Measurements from ENCODE around the gene KRTAP9-7. TPM values are rescaled to one million over a fixed set of nuclear protein-coding genes. Genes with fewer than 3 reads are reported as not detected.

The KRTAP9-7 gene
- total RNA-seq, 2 donors from 2014 or later: not detected

DNA sequence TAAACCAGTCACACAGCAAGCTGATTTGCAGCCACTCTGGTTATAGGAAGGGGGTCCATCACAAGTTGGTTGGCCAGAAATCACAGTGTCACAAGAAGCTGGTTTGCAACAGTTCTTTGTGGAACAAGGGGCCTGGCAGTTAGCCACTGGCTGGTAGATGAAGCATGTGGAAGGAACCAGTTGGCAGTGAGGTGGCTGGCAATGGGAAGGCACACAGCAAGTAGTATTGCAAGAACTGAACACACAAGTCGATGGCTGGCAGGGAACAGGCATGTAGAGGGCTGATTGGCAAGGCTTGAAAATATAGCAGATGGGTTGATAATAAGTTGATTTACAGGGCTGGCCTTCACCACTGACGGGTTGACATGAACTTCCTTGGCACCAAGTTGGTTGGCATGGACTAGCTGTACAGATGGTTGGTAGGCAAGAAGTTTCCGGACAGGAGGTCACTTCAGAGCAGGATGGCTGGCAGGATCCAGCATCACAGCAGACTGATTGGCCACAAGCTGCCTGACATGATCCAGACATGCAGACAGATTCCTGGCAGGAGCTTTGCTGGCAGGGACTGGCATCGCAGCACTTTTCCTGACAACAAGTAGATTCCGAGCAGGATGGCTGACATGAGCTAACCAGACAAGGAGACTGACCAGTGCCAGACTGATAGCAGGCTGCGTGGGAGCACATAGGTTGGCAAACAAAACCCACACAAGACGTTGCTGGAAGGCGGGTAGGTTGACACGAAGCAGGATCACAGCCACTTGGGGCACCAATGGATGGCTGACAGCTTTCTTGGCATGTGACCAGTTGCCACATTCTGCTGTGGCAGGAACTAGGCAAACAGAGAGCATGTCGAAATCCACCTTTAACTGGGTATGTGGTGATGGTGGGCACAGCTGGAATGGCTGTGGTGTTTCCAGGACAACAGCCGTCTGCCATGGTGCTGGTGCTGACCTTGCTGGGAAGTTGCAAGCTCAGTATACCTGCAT is 26.7 kb downstream of the KRTAP9-7 start, which contains the start of gene KRTAP29-1:
KRTAP29-1 (minus strand) TSS at position 936 of the 986 bp plus-strand sequence; CDS start at position 936, 0 bp downstream.
- Histone ChIP-seq H3K9me3 (ENCODE audit: control insufficient read depth, low read length) (no peaks in the 10 kb centered on the region), H3K9ac (ENCODE audit: extremely low read depth, low read length, poor library complexity, severe bottlenecking) (no peak within 1 kb of the TSS), H3K36me3 (ENCODE audit: control insufficient read depth, insufficient read depth, low read length) (no peaks in the 10 kb centered on the region), H3K4me1 (ENCODE audit: control insufficient read depth, insufficient read depth, low read length) (no peaks in the 10 kb centered on the region), H3K4me3 (ENCODE audit: low read length) (no peak within 1 kb of the TSS), H3K27ac (ENCODE audit: low read depth, low read length) (no peak within 1 kb of the TSS), H3K27me3 (ENCODE audit: control insufficient read depth, insufficient read depth, low read length, poor library complexity, severe bottlenecking) (no peaks in the 10 kb centered on the region)
- peak; percentile 41 for DNase-seq
- no peak within 1 kb of the TSS for H3K27ac Mint-ChIP-seq
- TF ChIP-seq, protein P1, sequence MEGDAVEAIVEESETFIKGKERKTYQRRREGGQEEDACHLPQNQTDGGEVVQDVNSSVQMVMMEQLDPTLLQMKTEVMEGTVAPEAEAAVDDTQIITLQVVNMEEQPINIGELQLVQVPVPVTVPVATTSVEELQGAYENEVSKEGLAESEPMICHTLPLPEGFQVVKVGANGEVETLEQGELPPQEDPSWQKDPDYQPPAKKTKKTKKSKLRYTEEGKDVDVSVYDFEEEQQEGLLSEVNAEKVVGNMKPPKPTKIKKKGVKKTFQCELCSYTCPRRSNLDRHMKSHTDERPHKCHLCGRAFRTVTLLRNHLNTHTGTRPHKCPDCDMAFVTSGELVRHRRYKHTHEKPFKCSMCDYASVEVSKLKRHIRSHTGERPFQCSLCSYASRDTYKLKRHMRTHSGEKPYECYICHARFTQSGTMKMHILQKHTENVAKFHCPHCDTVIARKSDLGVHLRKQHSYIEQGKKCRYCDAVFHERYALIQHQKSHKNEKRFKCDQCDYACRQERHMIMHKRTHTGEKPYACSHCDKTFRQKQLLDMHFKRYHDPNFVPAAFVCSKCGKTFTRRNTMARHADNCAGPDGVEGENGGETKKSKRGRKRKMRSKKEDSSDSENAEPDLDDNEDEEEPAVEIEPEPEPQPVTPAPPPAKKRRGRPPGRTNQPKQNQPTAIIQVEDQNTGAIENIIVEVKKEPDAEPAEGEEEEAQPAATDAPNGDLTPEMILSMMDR (conservative IDR thresholded peaks at IDR 0.05): no peak
- 88 to 89% methylated on average over 10 to 11 of the region's 11 CpGs for WGBS, 2 experiments (ENCODE audit: insufficient coverage in 1 of 2, insufficient read length in 1 of 2)
- H3K36me3 Mint-ChIP-seq (ENCODE audit: low read depth): no peaks in the 10 kb centered on the region
- no peaks in the 10 kb centered on the region for H3K9me3 Mint-ChIP-seq
- H3K4me1 Mint-ChIP-seq: no peaks in the 10 kb centered on the region
- H3K27me3 Mint-ChIP-seq (ENCODE audit: insufficient read depth): no peaks in the 10 kb centered on the region
- H3K4me3 Mint-ChIP-seq: no peak within 1 kb of the TSS

DNA sequence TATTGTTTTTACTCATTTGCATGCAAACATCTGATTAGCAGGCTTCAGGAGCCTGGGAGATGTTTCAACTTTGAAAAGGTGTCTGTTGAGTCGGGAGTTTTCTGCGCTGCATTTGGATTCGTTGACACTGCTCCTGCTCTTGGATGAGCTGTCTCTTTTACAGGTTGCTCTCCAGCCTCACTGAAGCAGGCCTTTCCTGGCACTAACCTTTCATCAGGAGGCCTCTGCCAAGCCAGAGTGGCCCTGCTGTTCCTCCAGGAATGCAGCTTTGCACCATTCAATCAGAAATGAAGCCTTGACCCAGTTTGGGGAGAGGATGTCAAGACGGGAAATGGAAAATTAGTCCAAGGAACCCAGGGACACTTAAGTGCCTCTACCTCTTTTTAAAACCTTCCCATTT is 27.5 kb downstream of the KRTAP9-7 start:
- TF ChIP-seq, protein P1 (conservative IDR thresholded peaks at IDR 0.05): no peak
- H3K36me3 Mint-ChIP-seq (ENCODE audit: low read depth): no peaks in the 10 kb centered on the region
- Histone ChIP-seq H3K4me3 (ENCODE audit: low read length) (no peak overlapping the region), H3K9ac (ENCODE audit: extremely low read depth, low read length, poor library complexity, severe bottlenecking) (no peak overlapping the region), H3K9me3 (ENCODE audit: control insufficient read depth, low read length) (no peaks in the 10 kb centered on the region), H3K27ac (ENCODE audit: low read depth, low read length) (no peak overlapping the region), H3K36me3 (ENCODE audit: control insufficient read depth, insufficient read depth, low read length) (no peaks in the 10 kb centered on the region), H3K4me1 (ENCODE audit: control insufficient read depth, insufficient read depth, low read length) (no peaks in the 10 kb centered on the region), H3K27me3 (ENCODE audit: control insufficient read depth, insufficient read depth, low read length, poor library complexity, severe bottlenecking) (no peaks in the 10 kb centered on the region)
- H3K9me3 Mint-ChIP-seq: no peaks in the 10 kb centered on the region
- no peak overlapping the region for H3K27ac Mint-ChIP-seq
- DNase-seq: no peak
- H3K4me3 Mint-ChIP-seq: no peak overlapping the region
- no peaks in the 10 kb centered on the region for H3K4me1 Mint-ChIP-seq
- 83 to 91% methylated on average over 3 to 4 of the region's 4 CpGs for WGBS, 2 experiments (ENCODE audit: insufficient coverage in 1 of 2, insufficient read length in 1 of 2)
- no peaks in the 10 kb centered on the region for H3K27me3 Mint-ChIP-seq (ENCODE audit: insufficient read depth)

DNA sequence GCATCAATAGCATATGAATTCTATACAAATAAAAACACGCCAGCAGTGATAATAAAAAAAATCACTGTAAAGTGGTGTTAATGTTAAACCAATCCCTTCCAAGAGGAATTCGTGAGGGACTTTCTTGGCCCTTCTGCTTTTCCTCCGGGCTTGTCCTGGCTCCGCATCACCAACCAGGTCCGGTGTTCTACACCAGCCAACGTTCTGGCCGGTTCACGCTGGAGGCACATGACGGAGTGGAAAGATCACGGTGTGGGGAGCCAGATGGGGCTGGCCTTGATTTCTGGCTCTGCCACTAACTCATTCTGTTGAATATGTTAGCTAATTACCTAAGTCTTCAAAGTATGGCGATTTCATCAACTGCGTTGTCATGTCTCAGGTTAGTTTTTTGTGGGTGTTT is 28.6 kb downstream of the KRTAP9-7 start:
- TF ChIP-seq, protein P1 (conservative IDR thresholded peaks at IDR 0.05): no peak
- Mint-ChIP-seq H3K36me3 (ENCODE audit: low read depth) (no peaks in the 10 kb centered on the region), H3K4me1 (no peaks in the 10 kb centered on the region), H3K27me3 (ENCODE audit: insufficient read depth) (no peaks in the 10 kb centered on the region), H3K9me3 (no peaks in the 10 kb centered on the region), H3K27ac (no peak overlapping the region), H3K4me3 (no peak overlapping the region)
- Histone ChIP-seq H3K4me3 (ENCODE audit: low read length) (no peak overlapping the region), H3K36me3 (ENCODE audit: control insufficient read depth, insufficient read depth, low read length) (no peaks in the 10 kb centered on the region), H3K9me3 (ENCODE audit: control insufficient read depth, low read length) (no peaks in the 10 kb centered on the region), H3K4me1 (ENCODE audit: control insufficient read depth, insufficient read depth, low read length) (no peaks in the 10 kb centered on the region), H3K27me3 (ENCODE audit: control insufficient read depth, insufficient read depth, low read length, poor library complexity, severe bottlenecking) (no peaks in the 10 kb centered on the region), H3K27ac (ENCODE audit: low read depth, low read length) (no peak overlapping the region), H3K9ac (ENCODE audit: extremely low read depth, low read length, poor library complexity, severe bottlenecking) (no peak overlapping the region)
- 87% methylated on average over 9 to 12 of the region's 12 CpGs for WGBS, 2 experiments (ENCODE audit: insufficient coverage in 1 of 2, insufficient read length in 1 of 2)
- no peak for DNase-seq

All from endodermal cell (in vitro differentiated cells).